ENCODE data around the gene FGF12.

The FGF12 gene

DNA sequence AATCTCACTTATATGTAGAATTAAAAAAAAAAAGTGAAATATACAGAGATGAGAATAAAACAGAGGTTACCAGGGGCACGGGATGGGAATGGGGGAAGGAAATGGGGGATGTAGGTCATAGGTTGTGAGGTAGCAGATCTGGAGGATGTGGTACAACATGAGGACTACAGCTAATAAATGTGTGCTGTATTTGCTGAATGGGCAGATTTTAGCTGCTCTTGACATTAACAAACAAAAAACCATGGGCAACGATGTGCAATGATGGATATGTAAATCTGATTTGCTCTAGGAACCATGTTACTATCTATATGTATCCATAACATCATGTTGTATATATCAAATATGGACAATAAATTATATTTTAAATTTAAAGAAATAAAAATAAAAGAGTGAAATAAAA lies 87.4 kb downstream of the FGF12 start:
- TF ChIP-seq, protein P1, sequence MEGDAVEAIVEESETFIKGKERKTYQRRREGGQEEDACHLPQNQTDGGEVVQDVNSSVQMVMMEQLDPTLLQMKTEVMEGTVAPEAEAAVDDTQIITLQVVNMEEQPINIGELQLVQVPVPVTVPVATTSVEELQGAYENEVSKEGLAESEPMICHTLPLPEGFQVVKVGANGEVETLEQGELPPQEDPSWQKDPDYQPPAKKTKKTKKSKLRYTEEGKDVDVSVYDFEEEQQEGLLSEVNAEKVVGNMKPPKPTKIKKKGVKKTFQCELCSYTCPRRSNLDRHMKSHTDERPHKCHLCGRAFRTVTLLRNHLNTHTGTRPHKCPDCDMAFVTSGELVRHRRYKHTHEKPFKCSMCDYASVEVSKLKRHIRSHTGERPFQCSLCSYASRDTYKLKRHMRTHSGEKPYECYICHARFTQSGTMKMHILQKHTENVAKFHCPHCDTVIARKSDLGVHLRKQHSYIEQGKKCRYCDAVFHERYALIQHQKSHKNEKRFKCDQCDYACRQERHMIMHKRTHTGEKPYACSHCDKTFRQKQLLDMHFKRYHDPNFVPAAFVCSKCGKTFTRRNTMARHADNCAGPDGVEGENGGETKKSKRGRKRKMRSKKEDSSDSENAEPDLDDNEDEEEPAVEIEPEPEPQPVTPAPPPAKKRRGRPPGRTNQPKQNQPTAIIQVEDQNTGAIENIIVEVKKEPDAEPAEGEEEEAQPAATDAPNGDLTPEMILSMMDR (IDR thresholded peaks at IDR 0.05; ENCODE audit: control extremely low read depth, extremely low read depth, low read depth, missing control alignments): no peak
- ChIA-PET POLR2A (no interaction called here), CTCF (no interaction called here)
- no peak for DNase-seq (ENCODE audit: extremely low spot score)

DNA sequence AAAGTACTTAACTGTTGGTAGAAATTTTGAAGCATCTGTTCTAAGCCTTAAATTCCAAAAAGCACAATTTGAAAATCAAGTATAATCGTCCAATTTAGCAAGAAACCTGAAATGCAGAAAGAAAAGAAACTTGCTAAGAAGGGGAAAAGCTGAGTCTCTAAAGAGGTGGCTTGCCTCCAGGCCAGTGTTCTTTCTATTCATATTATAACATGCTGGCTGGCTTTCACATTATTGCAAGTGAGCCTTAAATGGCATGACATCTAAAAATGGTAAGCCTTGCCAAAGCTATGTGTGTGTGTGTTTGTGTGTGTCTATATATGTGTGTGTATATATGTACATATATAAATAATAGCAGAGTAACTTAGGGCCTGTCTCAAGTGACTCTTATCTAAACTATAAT lies 89.5 kb downstream of the FGF12 start:
- TF ChIP-seq, protein P1 (IDR thresholded peaks at IDR 0.05; ENCODE audit: control extremely low read depth, extremely low read depth, low read depth, missing control alignments): no peak
- no peak for DNase-seq (ENCODE audit: extremely low spot score)
- ChIA-PET POLR2A (no interaction called here), CTCF (no interaction called here)

DNA sequence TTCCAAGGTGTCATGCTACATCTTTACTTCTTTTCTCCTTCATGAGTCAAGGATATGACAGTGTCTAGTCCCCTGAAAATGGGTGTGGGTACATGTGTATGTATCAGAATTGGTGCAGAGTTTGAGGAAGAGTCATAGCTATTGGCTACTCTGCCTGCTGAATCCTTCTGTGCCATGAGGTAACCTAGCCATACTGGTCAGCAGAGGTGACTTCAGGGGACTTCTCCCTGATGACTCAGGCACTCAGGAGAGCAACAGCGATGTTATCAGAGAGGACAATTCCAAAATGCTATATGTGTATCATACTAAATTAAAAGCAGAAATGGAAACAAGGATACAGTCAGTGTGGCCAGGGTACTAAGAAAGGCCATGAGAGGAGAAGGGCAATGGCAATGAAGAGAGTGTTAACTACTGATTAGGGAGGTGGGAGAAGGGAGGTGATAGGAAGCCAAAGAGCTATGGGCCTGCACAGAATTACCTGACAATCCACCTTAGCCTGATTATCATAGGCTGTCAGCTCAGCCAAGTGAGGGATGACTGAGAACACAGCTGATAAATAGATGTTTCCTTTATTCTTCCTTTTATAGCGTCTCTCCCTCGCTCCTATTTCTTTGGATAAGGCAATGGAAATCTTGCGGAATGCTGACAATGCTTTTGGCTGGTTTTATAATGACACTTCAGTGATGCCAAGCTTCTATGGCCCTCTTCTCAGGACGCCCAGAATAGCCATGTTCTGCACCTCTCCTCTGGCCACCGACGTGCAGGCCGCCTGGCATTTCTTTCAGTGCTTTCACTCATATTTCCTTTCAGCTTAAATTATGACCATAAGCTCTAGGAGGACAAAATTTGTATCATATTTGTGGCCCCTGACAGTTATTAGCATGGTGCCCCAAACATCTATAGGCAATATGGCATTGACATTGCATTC lies 90.6 kb downstream of the FGF12 start:
- ChIA-PET POLR2A (no interaction called here), CTCF (interaction anchor here (1.0 kb wide), 1 partner anchor 481 kb away, joined by 3 read pairs; no protein-coding TSS in a partner anchor)
- TF ChIP-seq, protein P1 (IDR thresholded peaks at IDR 0.05; ENCODE audit: control extremely low read depth, extremely low read depth, low read depth, missing control alignments): no peak

DNA sequence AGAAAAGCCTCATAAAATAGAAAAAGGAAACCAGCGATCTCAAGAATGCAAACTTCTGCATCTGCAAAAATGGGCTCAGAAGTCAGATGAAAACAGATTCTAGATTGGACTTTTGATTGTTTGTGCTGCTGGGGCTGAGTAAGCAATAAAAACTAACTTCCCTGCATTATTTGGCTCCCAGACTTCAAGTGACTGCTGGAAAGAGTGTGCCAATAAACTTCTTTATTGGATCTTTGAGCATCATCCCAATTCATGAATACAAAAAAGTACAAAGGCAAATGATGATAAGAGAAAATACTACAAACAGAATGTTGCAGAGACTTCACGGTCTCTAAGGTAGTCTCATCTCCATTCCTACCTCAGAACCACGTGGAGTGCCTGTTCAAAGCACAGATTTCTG lies 97.9 kb downstream of the FGF12 start:
- ChIA-PET POLR2A (no interaction called here), CTCF (no interaction called here)
- TF ChIP-seq, protein P1 (IDR thresholded peaks at IDR 0.05; ENCODE audit: control extremely low read depth, extremely low read depth, low read depth, missing control alignments): no peak
- no peak for DNase-seq (ENCODE audit: extremely low spot score)

More for the DNA sequence above, 90.6 kb downstream of the FGF12 start:
- DNase-seq (ENCODE audit: extremely low spot score): no peak

DNA sequence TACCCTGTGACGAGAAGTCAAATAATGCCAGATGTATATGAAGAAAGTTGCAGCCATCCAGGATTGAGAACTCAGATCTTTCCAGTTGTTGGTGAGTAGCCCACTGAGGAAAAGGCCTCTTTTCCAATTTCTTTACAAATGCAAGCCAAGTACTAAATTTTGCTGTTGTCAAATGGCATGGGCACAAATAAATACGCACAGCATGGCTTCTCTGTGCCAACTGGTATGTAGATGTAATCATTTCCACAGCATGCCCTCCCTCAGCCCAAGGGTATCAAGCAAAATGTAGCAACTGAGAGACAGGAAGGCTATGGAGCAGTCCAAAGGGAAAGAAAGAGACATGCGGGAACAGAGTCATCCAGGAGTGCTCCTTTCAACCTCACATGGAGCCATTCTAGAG lies 105.4 kb downstream of the FGF12 start:
- DNase-seq (ENCODE audit: extremely low spot score): no peak
- CTCF ChIA-PET: no interaction called here
- POLR2A ChIA-PET: no interaction called here
- TF ChIP-seq, protein P1 (IDR thresholded peaks at IDR 0.05; ENCODE audit: control extremely low read depth, extremely low read depth, low read depth, missing control alignments): no peak

DNA sequence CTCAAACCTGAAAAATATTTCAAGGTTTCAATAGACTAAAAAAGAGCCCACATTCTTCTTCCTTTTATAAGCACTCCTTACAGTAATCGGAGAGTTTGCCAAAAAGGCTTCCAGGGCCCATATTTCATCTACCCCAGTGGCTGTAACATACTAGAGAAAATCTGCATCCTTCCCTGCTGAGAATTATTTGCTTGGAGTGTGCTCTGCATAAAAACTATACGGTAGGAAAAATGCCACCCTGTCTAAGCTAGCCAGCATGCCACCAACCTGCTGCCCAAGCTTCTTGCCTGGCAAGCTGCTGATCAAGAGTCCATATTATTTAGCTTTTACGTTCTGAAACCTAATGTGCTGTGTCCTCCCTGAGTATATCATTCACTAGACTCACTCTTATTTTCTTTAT lies 107.1 kb downstream of the FGF12 start:
- TF ChIP-seq, protein P1 (IDR thresholded peaks at IDR 0.05; ENCODE audit: control extremely low read depth, extremely low read depth, low read depth, missing control alignments): no peak
- no peak for DNase-seq (ENCODE audit: extremely low spot score)
- POLR2A ChIA-PET: no interaction called here
- CTCF ChIA-PET: interaction anchor here (0.9 to 1.5 kb wide), 2 partner anchors 19 to 25 kb away, joined by 3 to 5 read pairs; no protein-coding TSS in a partner anchor

Data from GM10248 (cell line).